HL-60 (cell line): ENCODE data around the gene CEBPE.

ENCODE experiments used
- DNase-seq, 2 experiments: peaks; one replicate each; pipeline ENCODE4 v3.0.0-alpha.2; 2010 to 2020; ENCODE audit warnings: low read depth in 1 of 2, low spot score in 1 of 2
- H3K27ac ChIP-seq: fragments of 250-450 bp; sonication (Bioruptor Pico); replicated peaks from 2 replicates; pipeline ENCODE4 v1.5.1; 2020; ENCODE audit warnings: mild to moderate bottlenecking, moderate library complexity
- H3K27me3 ChIP-seq: fragments of 250-450 bp; sonication (Bioruptor Pico); 2 replicates; pipeline ENCODE4 v1.5.1; 2021; ENCODE audit warnings: mild to moderate bottlenecking, moderate library complexity; ENCODE audit not compliant: insufficient read depth, poor library complexity, severe bottlenecking
- H3K4me3 ChIP-seq: replicated peaks from 2 replicates; pipeline ENCODE4 v1.5.1; 2011; ENCODE audit warnings: mild to moderate bottlenecking, control low read depth, low read length; ENCODE audit not compliant: insufficient read depth
- GABPA ChIP-seq: IDR thresholded peaks from 2 replicates; pipeline ENCODE4 v1.6.1; 2012; ENCODE audit warnings: low read depth
- POLR2AphosphoS5 ChIP-seq: IDR thresholded peaks from 2 replicates; pipeline ENCODE4 v1.6.1; 2012; ENCODE audit warnings: low read depth
- SPI1 ChIP-seq: IDR thresholded peaks from 2 replicates; pipeline ENCODE4 v1.6.1; 2012; ENCODE audit warnings: low read depth, mild to moderate bottlenecking, borderline replicate concordance
- TF ChIP-seq, protein P1 (sequence below): IDR thresholded peaks from 2 replicates; pipeline ENCODE4 v1.6.1; 2012; ENCODE audit warnings: low read depth; ENCODE audit not compliant: insufficient replicate concordance
- TF ChIP-seq, protein P2 (sequence below): IDR thresholded peaks from one replicate; pipeline ENCODE4 v1.5.1; 2011; ENCODE audit warnings: low read length, control low read depth, inconsistent platforms; ENCODE audit not compliant: insufficient read depth

Gene CEBPE

DNA sequence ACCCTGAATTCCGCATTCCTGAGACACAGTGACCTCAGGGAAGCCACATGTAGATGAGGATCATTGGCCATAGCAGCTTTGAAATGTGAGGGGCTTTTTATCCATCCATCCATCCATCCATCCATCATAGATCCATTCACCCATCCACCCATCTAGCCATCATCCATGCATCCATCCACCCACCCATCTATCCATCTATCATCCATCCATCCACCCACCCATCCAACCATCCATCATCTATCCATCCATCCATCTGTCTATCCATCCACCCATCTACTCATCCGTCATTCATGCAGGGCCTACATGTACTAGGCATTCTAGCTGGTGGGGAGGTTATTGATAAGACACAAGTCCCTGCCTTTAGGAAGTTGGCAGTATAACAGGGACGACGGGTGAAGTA, 27.9 kb upstream of the CEBPE start:
- TF ChIP-seq SPI1 (no peak), GABPA (no peak), POLR2AphosphoS5 (no peak)
- TF ChIP-seq, protein P1, sequence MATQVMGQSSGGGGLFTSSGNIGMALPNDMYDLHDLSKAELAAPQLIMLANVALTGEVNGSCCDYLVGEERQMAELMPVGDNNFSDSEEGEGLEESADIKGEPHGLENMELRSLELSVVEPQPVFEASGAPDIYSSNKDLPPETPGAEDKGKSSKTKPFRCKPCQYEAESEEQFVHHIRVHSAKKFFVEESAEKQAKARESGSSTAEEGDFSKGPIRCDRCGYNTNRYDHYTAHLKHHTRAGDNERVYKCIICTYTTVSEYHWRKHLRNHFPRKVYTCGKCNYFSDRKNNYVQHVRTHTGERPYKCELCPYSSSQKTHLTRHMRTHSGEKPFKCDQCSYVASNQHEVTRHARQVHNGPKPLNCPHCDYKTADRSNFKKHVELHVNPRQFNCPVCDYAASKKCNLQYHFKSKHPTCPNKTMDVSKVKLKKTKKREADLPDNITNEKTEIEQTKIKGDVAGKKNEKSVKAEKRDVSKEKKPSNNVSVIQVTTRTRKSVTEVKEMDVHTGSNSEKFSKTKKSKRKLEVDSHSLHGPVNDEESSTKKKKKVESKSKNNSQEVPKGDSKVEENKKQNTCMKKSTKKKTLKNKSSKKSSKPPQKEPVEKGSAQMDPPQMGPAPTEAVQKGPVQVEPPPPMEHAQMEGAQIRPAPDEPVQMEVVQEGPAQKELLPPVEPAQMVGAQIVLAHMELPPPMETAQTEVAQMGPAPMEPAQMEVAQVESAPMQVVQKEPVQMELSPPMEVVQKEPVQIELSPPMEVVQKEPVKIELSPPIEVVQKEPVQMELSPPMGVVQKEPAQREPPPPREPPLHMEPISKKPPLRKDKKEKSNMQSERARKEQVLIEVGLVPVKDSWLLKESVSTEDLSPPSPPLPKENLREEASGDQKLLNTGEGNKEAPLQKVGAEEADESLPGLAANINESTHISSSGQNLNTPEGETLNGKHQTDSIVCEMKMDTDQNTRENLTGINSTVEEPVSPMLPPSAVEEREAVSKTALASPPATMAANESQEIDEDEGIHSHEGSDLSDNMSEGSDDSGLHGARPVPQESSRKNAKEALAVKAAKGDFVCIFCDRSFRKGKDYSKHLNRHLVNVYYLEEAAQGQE, result no peak
- TF ChIP-seq, protein P2, sequence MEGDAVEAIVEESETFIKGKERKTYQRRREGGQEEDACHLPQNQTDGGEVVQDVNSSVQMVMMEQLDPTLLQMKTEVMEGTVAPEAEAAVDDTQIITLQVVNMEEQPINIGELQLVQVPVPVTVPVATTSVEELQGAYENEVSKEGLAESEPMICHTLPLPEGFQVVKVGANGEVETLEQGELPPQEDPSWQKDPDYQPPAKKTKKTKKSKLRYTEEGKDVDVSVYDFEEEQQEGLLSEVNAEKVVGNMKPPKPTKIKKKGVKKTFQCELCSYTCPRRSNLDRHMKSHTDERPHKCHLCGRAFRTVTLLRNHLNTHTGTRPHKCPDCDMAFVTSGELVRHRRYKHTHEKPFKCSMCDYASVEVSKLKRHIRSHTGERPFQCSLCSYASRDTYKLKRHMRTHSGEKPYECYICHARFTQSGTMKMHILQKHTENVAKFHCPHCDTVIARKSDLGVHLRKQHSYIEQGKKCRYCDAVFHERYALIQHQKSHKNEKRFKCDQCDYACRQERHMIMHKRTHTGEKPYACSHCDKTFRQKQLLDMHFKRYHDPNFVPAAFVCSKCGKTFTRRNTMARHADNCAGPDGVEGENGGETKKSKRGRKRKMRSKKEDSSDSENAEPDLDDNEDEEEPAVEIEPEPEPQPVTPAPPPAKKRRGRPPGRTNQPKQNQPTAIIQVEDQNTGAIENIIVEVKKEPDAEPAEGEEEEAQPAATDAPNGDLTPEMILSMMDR, result no peak
- H3K27ac ChIP-seq, result no peak overlapping the region
- DNase-seq, result no peak
- H3K27me3 ChIP-seq, result no peaks in the 10 kb centered on the region
- no peak overlapping the region for H3K4me3 ChIP-seq

DNA sequence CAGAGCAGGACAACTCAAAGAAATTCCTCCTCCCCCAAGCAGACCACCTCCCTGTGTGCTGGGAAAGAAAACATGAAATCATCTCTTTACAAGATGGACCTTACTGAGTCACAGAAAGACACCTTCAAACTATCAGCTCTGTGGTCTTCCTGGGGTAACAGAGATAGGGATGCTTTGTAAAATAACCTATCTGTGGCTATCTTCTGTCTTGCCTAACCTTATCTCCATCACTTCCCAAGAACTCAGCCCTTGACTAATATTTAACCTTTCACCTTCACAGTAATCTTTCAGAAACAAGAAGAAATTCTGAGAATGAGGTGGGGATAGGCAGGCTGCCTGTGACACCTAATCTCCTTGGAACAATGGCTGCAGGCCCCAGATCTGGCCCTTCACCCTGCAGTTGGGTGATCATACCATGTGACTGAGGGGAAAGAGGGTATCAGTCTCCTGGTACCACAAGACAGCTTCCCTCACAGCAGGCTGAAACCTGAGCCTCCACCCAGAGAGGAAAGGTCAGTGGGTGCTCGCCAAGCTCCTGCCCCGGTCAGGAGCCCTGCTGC, 27.4 kb upstream of the CEBPE start:
- Histone ChIP-seq H3K27ac (no peak overlapping the region), H3K27me3 (no peaks in the 10 kb centered on the region), H3K4me3 (no peak overlapping the region)
- TF ChIP-seq, protein P1, result no peak
- TF ChIP-seq POLR2AphosphoS5 (no peak), GABPA (no peak), SPI1 (no peak)
- TF ChIP-seq, protein P2, result no peak
- DNase-seq, result no peak

DNA sequence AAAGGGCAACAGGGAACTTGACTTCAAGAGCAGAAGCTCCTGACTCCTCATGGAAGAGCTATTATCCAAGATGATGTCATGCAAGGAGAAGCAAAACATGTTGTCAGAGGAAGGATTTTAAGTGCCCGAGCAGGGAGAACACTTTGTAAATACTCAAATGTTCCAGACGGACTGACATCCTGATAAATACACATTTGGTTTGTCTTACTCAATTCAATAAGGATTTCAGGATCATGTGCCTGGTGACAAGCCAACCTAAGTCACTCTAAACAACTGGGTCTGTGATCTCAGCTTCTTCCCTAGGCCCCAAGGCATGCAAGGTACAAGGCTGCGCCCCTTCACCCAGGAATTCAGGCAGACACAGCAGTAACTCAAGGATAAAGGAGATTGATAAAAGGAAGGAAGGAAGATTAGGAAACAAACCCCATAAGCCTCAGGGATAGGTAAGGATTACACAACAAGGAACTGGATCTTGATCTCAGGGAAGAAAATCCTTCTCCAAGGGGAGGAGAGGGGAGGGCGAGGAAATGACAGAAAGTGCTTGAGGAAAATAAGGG, 26.8 kb upstream of the CEBPE start:
- TF ChIP-seq SPI1 (no peak), POLR2AphosphoS5 (no peak)
- Histone ChIP-seq H3K27ac (no peak overlapping the region), H3K27me3 (no peaks in the 10 kb centered on the region), H3K4me3 (no peak overlapping the region)
- no peak for DNase-seq

DNA sequence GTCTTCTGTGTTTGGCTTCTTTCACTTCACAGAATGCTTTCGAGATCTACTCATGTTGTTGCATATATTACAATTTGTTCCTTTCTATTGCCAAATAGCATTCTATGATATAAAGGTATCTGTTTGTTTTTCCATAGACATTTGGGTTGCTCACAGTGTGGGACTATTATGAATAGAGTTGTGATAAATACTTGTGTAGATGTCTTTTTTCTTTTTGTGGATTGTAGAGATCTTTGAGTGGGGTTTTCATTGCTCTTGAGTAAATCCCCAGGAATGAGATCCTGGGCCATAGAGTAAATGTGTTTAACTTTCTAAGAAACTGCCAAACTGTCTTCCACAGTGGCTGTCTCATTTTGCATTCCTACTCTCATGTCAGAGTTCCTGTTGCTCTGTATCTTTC, 24.9 kb upstream of the CEBPE start:
- TF ChIP-seq, protein P2, result no peak
- TF ChIP-seq, protein P1, result no peak
- TF ChIP-seq POLR2AphosphoS5, result no peak
- no peak for TF ChIP-seq SPI1
- no peak for TF ChIP-seq GABPA
- DNase-seq, result no peak
- no peaks in the 10 kb centered on the region for H3K27me3 ChIP-seq
- no peak overlapping the region for H3K4me3 ChIP-seq
- H3K27ac ChIP-seq, result no peak overlapping the region
